Esophagus muscularis mucosa (tissue), 4 donors: ENCODE data around the gene MEGF8.

ENCODE experiments used
- CTCF ChIP-seq, 3 experiments: fragments of 200-600 bp in 2 of 3; fragments of 450-650 bp in 1 of 3; sonication (generic) in 2 of 3; IDR thresholded peaks; one replicate each; pipeline ENCODE4 v1.5.1; 2017 to 2019; ENCODE audit warnings: antibody characterized with exemption in 3 of 3, mild to moderate bottlenecking in 2 of 3, moderate library complexity in 1 of 3
- EP300 ChIP-seq: sonication (generic); formaldehyde crosslinking; IDR thresholded peaks from one replicate; pipeline ENCODE4 v1.6.1; 2017; ENCODE audit warnings: antibody characterized with exemption
- POLR2A ChIP-seq: fragments of 450-650 bp; IDR thresholded peaks from one replicate; pipeline ENCODE4 v1.6.1; 2017; ENCODE audit warnings: antibody characterized with exemption, moderate library complexity, mild to moderate bottlenecking, low read depth
- POLR2AphosphoS5 ChIP-seq, 2 donors: sonication (generic); formaldehyde crosslinking; IDR thresholded peaks; one replicate each; pipeline ENCODE4 v1.6.1; 2017; ENCODE audit warnings: antibody characterized with exemption in 2 of 2

- TF ChIP-seq CTCF (IDR thresholded peaks at IDR 0.05) (peak in 1 of 3 experiments; percentile 22), POLR2AphosphoS5 (IDR thresholded peaks at IDR 0.05) (no peak), EP300 (no peak), POLR2A (no peak)
Measured at GRCh38 chr19:42313840-42314755, 11.3 kb upstream of the MEGF8 start.
